ENCODE results near the gene PRSS16.

PRSS16 gene

GRCh38 chr6:27239258-27239657 is 8.2 kb upstream of the PRSS16 start:
- no peak for TF ChIP-seq EZH2phosphoT487 (conservative IDR thresholded peaks at IDR 0.05; ENCODE audit: low read length)
- TF ChIP-seq CTCF (IDR thresholded peaks at IDR 0.05; ENCODE audit: insufficient read depth, low read length, poor library complexity, severe bottlenecking): no peak
- Histone ChIP-seq H3K9me3 (ENCODE audit: insufficient read depth, low read length) (no peaks in the 10 kb centered on the region), H2AFZ (ENCODE audit: low read depth, low read length, severe bottlenecking) (no peak overlapping the region), H3K27me3 (ENCODE audit: low read length) (no peaks in the 10 kb centered on the region), H3K4me3 (ENCODE audit: insufficient read depth, low read length, poor library complexity, severe bottlenecking) (no peak overlapping the region), H3F3A (ENCODE audit: insufficient read depth) (no peaks in the 10 kb centered on the region), H3K9me2 (replicated peaks; ENCODE audit: insufficient read depth, low read length) (no peaks in the 10 kb centered on the region), H3K4me2 (ENCODE audit: low read depth, low read length, poor library complexity, severe bottlenecking) (no peak overlapping the region), H4K20me1 (ENCODE audit: low read depth, low read length) (no peaks in the 10 kb centered on the region), H3K36me3 (ENCODE audit: low read length) (no peaks in the 10 kb centered on the region), H3K9ac (ENCODE audit: low read length) (no peak overlapping the region), H3K79me2 (ENCODE audit: insufficient read depth, low read length) (no peaks in the 10 kb centered on the region), H3K27ac (ENCODE audit: low read depth, low read length) (no peak overlapping the region)

- no peaks in the 10 kb centered on the region for H3K9me2 ChIP-seq (replicated peaks; ENCODE audit: insufficient read depth, low read length)
- H3F3A ChIP-seq (ENCODE audit: insufficient read depth): no peaks in the 10 kb centered on the region
- H3K4me3 ChIP-seq (ENCODE audit: insufficient read depth, low read length, poor library complexity, severe bottlenecking): no peak overlapping the region
- no peak overlapping the region for H3K4me2 ChIP-seq (ENCODE audit: low read depth, low read length, poor library complexity, severe bottlenecking)
- no peaks in the 10 kb centered on the region for H3K27me3 ChIP-seq (ENCODE audit: low read length)
- H4K20me1 ChIP-seq (ENCODE audit: low read depth, low read length): no peaks in the 10 kb centered on the region
- no peak overlapping the region for H2AFZ ChIP-seq (ENCODE audit: low read depth, low read length, severe bottlenecking)
- H3K36me3 ChIP-seq (ENCODE audit: low read length): no peaks in the 10 kb centered on the region
- H3K9me3 ChIP-seq (ENCODE audit: insufficient read depth, low read length): no peaks in the 10 kb centered on the region
- no peak overlapping the region for H3K27ac ChIP-seq (ENCODE audit: low read depth, low read length)
- no peaks in the 10 kb centered on the region for H3K79me2 ChIP-seq (ENCODE audit: insufficient read depth, low read length)
- H3K9ac ChIP-seq (ENCODE audit: low read length): no peak overlapping the region
- TF ChIP-seq CTCF (IDR thresholded peaks at IDR 0.05; ENCODE audit: insufficient read depth, low read length, poor library complexity, severe bottlenecking): no peak
Measured at GRCh38 chr6:27241443-27241842, 6.1 kb upstream of the PRSS16 start.

- no peaks in the 10 kb centered on the region for H4K20me1 ChIP-seq (ENCODE audit: low read depth, low read length)
- H3K4me3 ChIP-seq (ENCODE audit: insufficient read depth, low read length, poor library complexity, severe bottlenecking): no peak overlapping the region
- H3K4me2 ChIP-seq (ENCODE audit: low read depth, low read length, poor library complexity, severe bottlenecking): no peak overlapping the region
- H3K9me3 ChIP-seq (ENCODE audit: insufficient read depth, low read length): no peaks in the 10 kb centered on the region
- no peak overlapping the region for H2AFZ ChIP-seq (ENCODE audit: low read depth, low read length, severe bottlenecking)
- no peaks in the 10 kb centered on the region for H3K36me3 ChIP-seq (ENCODE audit: low read length)
- H3K9me2 ChIP-seq (replicated peaks; ENCODE audit: insufficient read depth, low read length): no peaks in the 10 kb centered on the region
- no peak overlapping the region for H3K9ac ChIP-seq (ENCODE audit: low read length)
- no peaks in the 10 kb centered on the region for H3K27me3 ChIP-seq (ENCODE audit: low read length)
- TF ChIP-seq EZH2phosphoT487 (conservative IDR thresholded peaks at IDR 0.05; ENCODE audit: low read length): no peak
- no peak for TF ChIP-seq CTCF (IDR thresholded peaks at IDR 0.05; ENCODE audit: insufficient read depth, low read length, poor library complexity, severe bottlenecking)
- H3K79me2 ChIP-seq (ENCODE audit: insufficient read depth, low read length): no peaks in the 10 kb centered on the region
- H3K27ac ChIP-seq (ENCODE audit: low read depth, low read length): no peak overlapping the region
- no peaks in the 10 kb centered on the region for H3F3A ChIP-seq (ENCODE audit: insufficient read depth)
Measured at GRCh38 chr6:27242589-27243265, 4.8 kb upstream of the PRSS16 start.
